T-helper 2 cell treated with Interferon-gamma antibody and Interleukin-4, amounts not matched to agents 5 μg/mL and 100 μg/mL, for 36 hours (primary cell): Measurements from ENCODE around the gene ENDOV.

Experiments
- DNase-seq: peaks from one replicate; pipeline ENCODE4 v3.0.0; 2021; ENCODE audit warnings: low spot score
- H3K27ac Mint-ChIP-seq: one replicate; pipeline ENCODE4 v1.8.0; 2021; ENCODE audit warnings: mild to moderate bottlenecking, mixed read lengths
- H3K27me3 Mint-ChIP-seq: one replicate; pipeline ENCODE4 v1.8.0; 2021; ENCODE audit warnings: low read depth, mixed read lengths
- H3K36me3 Mint-ChIP-seq: one replicate; pipeline ENCODE4 v1.8.0; 2021; ENCODE audit warnings: low read depth, mixed read lengths
- H3K4me1 Mint-ChIP-seq: one replicate; pipeline ENCODE4 v1.8.0; 2021; ENCODE audit warnings: low read depth, mixed read lengths
- H3K4me3 Mint-ChIP-seq: one replicate; pipeline ENCODE4 v1.8.0; 2022; ENCODE audit warnings: mild to moderate bottlenecking, moderate library complexity, mixed read lengths
- H3K9me3 Mint-ChIP-seq: one replicate; pipeline ENCODE4 v1.8.0; 2021; ENCODE audit warnings: mixed read lengths

ENDOV gene

DNA sequence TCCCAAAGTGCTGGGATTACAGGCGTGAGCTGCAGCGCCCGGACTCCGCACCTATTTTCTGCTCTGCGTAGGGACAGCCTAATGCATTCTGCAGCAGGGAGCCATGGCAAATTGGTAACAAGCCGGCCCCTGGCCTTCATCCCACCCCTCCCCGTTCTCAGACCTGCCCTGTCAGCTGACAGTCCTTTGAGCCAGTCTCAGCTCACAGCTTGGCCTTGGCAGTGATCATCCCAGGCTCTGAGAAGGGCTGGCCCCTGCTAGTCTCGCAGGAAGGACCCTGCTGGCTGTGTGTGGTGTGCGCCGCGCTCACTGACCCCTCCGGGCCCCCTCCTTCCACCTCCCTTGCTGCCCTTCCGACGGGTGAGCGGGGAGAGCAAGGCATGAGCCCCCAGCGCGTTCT is 71.7 kb downstream of the ENDOV start:
- Mint-ChIP-seq H3K4me3 (no peak overlapping the region), H3K4me1 (no peaks in the 10 kb centered on the region), H3K27ac (no peak overlapping the region), H3K9me3 (no peaks in the 10 kb centered on the region), H3K27me3 (peaks cover 31% of the 10 kb centered on the region), H3K36me3 (no peaks in the 10 kb centered on the region)
- DNase-seq = no peak

- no peak for DNase-seq
- H3K27me3 Mint-ChIP-seq = peaks cover 23% of the 10 kb centered on the region
- no peak overlapping the region for H3K27ac Mint-ChIP-seq
- no peak overlapping the region for H3K4me3 Mint-ChIP-seq
- H3K9me3 Mint-ChIP-seq = no peaks in the 10 kb centered on the region
- H3K36me3 Mint-ChIP-seq = no peaks in the 10 kb centered on the region
- H3K4me1 Mint-ChIP-seq = no peaks in the 10 kb centered on the region
Observed at GRCh38 chr17:80487511-80487910, 72.5 kb downstream of the ENDOV start.
